Parathyroid adenoma (tissue), 2 donors: Measurements from ENCODE around the gene KRT34.

ENCODE experiments used
- H2AFZ ChIP-seq: fragments of 300-600 bp; sonication (generic); one replicate; pipeline ENCODE4 v1.7.0; 2017; ENCODE audit warnings: antibody characterized with exemption, mild to moderate bottlenecking
- H3K27ac ChIP-seq: fragments of 300-600 bp; sonication (generic); one replicate; pipeline ENCODE4 v1.7.0; 2017
- H3K27me3 ChIP-seq: fragments of 300-600 bp; sonication (generic); one replicate; pipeline ENCODE4 v1.7.0; 2017; ENCODE audit warnings: low read length; ENCODE audit not compliant: control insufficient read depth, insufficient read depth
- H3K36me3 ChIP-seq: fragments of 300-600 bp; sonication (generic); one replicate; pipeline ENCODE4 v1.7.0; 2017; ENCODE audit warnings: low read length; ENCODE audit not compliant: control insufficient read depth, insufficient read depth
- H3K4me1 ChIP-seq: fragments of 300-600 bp; sonication (generic); one replicate; pipeline ENCODE4 v1.7.0; 2017; ENCODE audit warnings: control low read depth
- H3K4me2 ChIP-seq: fragments of 300-600 bp; sonication (generic); one replicate; pipeline ENCODE4 v1.7.0; 2017; ENCODE audit warnings: low read length
- H3K4me3 ChIP-seq: fragments of 300-600 bp; sonication (generic); one replicate; pipeline ENCODE4 v1.7.0; 2017; ENCODE audit warnings: low read depth, low read length
- H3K79me2 ChIP-seq: fragments of 300-600 bp; sonication (generic); one replicate; pipeline ENCODE4 v1.7.0; 2017; ENCODE audit warnings: control low read depth
- H3K9ac ChIP-seq: fragments of 300-600 bp; sonication (generic); one replicate; pipeline ENCODE4 v1.7.0; 2017; ENCODE audit warnings: mild to moderate bottlenecking
- H3K9me3 ChIP-seq: fragments of 300-600 bp; sonication (generic); one replicate; pipeline ENCODE4 v1.7.0; 2017; ENCODE audit warnings: low read length; ENCODE audit not compliant: control insufficient read depth
- TF ChIP-seq, protein P1 (sequence below): fragments of 300-600 bp; sonication (generic); IDR thresholded peaks from one replicate; pipeline ENCODE4 v1.7.0; 2017; ENCODE audit warnings: antibody characterized with exemption, mild to moderate bottlenecking
- donor health status: primary hyperparathyroidism.

The KRT34 gene

DNA sequence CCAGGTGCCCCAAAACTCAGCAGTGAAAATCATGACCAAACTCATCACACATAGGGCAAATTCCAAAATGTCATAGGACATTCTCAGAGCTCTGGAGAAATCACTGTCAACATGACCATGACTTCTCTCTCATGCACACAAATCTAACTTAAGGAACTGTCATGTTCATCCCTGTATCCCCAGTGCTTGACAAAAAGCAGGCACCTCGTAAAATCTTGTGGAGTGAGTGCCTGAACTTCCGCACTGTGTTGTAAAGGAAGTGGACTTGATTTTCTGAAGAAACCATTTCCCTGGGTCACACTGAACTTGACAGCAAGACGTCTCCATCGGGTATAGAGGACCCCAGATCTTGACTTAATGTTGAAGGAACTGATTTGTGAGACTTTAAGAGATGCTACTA is 39.5 kb upstream of the KRT34 start:
- Histone ChIP-seq H3K36me3 (no peaks in the 10 kb centered on the region), H3K79me2 (no peaks in the 10 kb centered on the region), H3K27ac (no peak overlapping the region), H3K9me3 (no peaks in the 10 kb centered on the region), H3K9ac (no peak overlapping the region), H2AFZ (no peak overlapping the region), H3K4me2 (no peak overlapping the region), H3K27me3 (no peaks in the 10 kb centered on the region), H3K4me3 (no peak overlapping the region), H3K4me1 (no peaks in the 10 kb centered on the region)
- TF ChIP-seq, protein P1, sequence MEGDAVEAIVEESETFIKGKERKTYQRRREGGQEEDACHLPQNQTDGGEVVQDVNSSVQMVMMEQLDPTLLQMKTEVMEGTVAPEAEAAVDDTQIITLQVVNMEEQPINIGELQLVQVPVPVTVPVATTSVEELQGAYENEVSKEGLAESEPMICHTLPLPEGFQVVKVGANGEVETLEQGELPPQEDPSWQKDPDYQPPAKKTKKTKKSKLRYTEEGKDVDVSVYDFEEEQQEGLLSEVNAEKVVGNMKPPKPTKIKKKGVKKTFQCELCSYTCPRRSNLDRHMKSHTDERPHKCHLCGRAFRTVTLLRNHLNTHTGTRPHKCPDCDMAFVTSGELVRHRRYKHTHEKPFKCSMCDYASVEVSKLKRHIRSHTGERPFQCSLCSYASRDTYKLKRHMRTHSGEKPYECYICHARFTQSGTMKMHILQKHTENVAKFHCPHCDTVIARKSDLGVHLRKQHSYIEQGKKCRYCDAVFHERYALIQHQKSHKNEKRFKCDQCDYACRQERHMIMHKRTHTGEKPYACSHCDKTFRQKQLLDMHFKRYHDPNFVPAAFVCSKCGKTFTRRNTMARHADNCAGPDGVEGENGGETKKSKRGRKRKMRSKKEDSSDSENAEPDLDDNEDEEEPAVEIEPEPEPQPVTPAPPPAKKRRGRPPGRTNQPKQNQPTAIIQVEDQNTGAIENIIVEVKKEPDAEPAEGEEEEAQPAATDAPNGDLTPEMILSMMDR, result no peak

DNA sequence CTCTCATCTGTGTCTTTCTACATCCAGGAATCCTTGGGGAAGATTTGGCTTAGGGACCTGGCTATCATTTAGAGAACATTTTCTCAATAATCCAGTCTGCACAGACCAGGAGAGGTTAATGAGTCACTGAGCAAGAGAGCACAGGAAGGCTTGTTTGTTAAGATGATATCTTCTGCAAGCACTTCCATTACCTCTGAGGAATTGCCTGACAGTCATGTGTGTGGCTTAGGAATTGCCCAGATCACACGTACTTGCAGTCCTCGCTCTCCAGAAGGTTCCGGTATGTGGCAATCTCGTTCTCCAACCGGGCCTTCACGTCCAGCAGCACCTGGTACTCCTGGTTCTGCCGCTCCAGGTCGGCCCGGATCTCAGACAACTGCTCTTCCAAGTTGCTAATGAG is 39.0 kb upstream of the KRT34 start:
- Histone ChIP-seq H3K4me1 (no peaks in the 10 kb centered on the region), H3K27ac (no peak overlapping the region), H2AFZ (no peak overlapping the region), H3K36me3 (no peaks in the 10 kb centered on the region), H3K4me3 (no peak overlapping the region), H3K4me2 (no peak overlapping the region), H3K79me2 (no peaks in the 10 kb centered on the region), H3K9ac (no peak overlapping the region), H3K27me3 (no peaks in the 10 kb centered on the region), H3K9me3 (no peaks in the 10 kb centered on the region)
- TF ChIP-seq, protein P1, result no peak

DNA sequence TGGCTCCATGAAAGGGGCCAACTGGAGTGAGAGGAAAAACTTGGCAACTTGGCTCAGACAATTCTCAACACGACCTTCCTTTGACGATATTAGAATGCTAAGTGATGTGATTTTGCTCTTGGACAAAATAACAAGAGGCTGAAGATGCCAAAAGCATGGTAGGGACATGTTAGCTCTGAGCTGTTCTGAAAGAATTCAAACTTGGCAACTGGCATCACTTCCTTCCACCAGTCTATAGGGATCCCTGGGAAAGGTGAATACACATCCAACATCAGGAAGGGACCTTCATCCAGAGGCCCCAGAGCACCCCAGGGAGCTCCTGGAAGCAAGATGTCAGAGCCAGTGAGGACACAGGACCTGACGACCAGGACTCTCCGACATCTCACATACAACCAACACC is 38.0 kb upstream of the KRT34 start:
- TF ChIP-seq, protein P1, result no peak
- Histone ChIP-seq H3K27me3 (no peaks in the 10 kb centered on the region), H3K79me2 (no peaks in the 10 kb centered on the region), H3K9me3 (no peaks in the 10 kb centered on the region), H3K4me3 (no peak overlapping the region), H3K27ac (no peak overlapping the region), H3K36me3 (no peaks in the 10 kb centered on the region), H3K4me1 (no peaks in the 10 kb centered on the region), H3K9ac (no peak overlapping the region), H2AFZ (no peak overlapping the region), H3K4me2 (no peak overlapping the region)

GRCh38 chr17:41419716-41420115 is 37.6 kb upstream of the KRT34 start:
- no peak overlapping the region for H3K27ac ChIP-seq
- H3K9me3 ChIP-seq, result no peaks in the 10 kb centered on the region
- no peaks in the 10 kb centered on the region for H3K27me3 ChIP-seq

More at GRCh38 chr17:41419716-41420115, 37.6 kb upstream of the KRT34 start:
- Histone ChIP-seq H3K36me3 (no peaks in the 10 kb centered on the region), H2AFZ (no peak overlapping the region), H3K9ac (no peak overlapping the region), H3K4me3 (no peak overlapping the region), H3K4me1 (no peaks in the 10 kb centered on the region), H3K79me2 (no peaks in the 10 kb centered on the region), H3K4me2 (no peak overlapping the region)
- TF ChIP-seq, protein P1, result no peak
